HG03025 (cell line): ENCODE results near the gene ELMO1.

Experiments used
- ATAC-seq: cut with Tn5 transposase; IDR thresholded peaks from one replicate; pipeline ENCODE4 v1.9.1; 2021; ENCODE audit warnings: mild to moderate bottlenecking, moderate library complexity; ENCODE audit not compliant: unreplicated experiment, low FRiP score

Gene ELMO1

DNA sequence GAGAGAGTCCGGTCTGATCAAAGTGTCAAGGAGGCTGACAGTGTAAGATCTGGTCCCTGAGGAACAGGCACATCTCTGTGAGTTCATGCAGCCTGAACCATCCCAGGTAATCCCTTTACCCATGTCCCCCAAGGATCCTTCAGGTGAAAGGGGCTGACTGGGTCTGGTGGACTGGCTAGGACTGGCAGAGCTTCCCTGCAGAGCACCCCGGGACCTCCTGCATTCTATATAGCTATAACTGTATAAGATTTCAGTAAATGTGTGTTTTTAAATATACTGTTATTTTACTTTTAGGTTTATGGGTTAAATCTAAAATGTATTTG is 246.8 kb downstream of the ELMO1 start:
- ATAC-seq: no peak

DNA sequence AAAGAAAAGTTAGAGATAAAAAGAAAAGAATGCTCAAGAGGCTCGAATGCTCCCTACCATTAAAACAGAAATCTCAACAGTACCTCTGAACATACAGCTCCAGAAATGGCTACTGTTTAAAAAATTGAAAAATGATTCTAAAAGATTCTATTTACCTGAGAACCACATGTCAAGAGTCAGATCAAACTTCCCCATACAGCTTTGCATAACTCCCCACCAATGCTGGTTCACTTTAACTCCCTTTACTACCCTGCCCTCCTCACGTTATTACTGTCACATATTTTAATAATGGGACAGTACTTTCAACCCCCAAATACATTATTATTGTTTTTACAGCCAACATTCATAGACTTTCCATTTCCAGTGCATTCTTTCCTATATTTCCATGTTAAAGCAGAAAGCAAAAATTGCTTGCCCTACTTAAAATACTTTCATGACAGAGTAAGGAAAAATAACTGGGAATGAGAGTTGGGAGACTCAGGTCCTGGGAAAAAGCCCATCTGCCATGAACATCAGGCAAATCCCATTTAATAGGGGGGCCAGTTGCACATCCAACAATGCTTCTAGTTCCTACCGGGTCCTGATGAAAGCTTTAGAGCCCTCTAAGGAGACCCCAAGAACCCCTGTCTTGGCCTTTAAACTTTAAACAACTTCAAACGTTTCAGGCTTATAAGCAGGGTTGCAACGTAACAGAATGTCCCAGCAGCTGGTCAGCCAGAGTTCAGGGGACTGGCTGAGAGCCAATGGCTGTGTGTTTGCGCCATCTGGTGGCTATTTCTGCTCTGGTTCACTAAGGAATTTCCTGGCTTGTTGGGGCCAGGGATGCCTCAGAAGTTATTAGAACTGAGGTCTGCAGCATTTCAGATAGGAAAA is 247.4 kb downstream of the ELMO1 start:
- no peak for ATAC-seq

DNA sequence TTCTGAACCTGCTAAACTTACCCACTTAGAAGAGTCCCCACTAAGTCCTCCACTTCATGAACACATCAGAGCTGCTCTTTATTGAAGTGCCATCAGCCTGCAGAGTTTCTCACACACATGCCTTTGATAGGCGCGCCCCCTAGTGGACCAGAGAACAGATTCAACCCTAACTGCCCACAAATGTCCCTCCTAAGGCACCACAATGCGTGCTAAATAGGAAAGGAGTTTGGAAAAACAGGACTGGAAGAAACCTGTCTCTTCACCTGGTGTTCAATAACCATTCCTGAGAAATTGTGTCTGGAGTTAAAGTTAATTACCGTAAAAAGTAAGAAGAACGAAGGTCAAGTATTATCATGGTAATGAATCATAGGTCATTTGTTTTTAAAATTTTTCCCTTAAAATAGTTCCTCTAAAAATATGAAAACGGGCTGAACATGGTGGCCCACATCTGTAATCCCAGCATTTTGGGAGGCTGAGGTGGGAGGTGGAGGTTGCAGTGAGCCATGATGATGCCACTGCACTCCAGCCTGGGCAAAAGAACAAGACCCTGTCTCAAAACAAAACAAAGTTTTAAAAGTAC is 249.7 kb downstream of the ELMO1 start:
- ATAC-seq: no peak

DNA sequence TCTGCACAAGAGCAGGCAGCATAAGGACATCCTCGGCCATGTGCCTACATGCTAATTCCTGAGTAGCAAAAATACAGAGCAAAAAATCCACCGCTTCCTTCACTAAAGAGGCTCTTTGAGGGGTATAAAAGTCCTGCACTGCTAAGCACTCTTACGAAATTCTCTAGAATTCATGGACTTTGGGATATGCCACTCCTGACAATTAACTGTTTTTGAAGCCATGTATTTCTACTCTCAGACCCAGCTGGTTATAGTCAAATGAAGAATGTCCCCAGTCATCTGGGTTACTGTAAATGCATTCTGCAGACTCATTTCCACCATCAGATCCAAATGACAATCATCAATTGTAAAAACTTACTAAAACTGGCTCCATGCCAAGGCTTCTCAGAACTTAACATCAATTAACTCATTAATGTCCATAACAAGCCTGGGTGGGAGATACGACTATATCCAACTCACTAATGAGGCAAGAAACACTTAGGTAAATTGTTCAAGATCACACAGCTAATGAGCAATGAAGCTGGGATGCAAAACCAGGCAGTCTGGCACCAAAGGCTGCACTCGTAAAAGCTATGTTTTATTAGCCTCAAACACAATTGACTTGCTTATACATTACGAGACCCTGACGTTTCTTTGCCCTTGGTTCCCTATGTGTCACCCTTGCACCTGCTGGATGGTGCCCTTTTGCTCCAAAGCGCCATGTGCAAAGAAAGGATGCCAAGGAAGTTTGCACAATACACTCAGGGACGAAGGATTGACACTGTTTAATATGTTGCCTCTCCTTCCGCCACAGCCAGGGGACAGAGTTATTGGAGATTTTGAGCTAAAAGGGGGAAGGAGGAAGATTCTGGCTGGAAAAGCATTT is 250.4 kb downstream of the ELMO1 start:
- ATAC-seq: no peak

GRCh38 chr7:37197108-37197507 is 251.6 kb downstream of the ELMO1 start:
- ATAC-seq: no peak

GRCh38 chr7:37196676-37197075 is 252.0 kb downstream of the ELMO1 start:
- ATAC-seq: no peak

DNA sequence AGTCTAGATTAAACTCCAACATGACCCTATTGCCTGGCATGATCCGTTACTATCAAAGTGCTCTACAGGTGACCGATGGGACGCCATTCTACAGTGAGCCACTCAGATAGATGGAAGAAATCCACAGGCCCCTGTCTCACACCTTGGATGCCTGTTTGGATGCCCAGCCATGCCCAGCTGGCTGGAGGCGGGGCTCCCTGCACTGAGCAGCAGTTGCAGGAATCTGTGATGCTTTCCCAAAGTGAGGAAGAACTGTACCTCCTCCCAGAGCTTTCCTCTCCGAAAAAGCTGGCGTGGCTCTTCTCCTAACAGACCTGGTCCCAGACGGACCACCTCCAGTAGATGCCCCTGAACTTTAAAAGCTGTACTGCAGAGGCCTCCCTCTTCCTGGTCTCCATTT is 253.3 kb downstream of the ELMO1 start:
- ATAC-seq: no peak

DNA sequence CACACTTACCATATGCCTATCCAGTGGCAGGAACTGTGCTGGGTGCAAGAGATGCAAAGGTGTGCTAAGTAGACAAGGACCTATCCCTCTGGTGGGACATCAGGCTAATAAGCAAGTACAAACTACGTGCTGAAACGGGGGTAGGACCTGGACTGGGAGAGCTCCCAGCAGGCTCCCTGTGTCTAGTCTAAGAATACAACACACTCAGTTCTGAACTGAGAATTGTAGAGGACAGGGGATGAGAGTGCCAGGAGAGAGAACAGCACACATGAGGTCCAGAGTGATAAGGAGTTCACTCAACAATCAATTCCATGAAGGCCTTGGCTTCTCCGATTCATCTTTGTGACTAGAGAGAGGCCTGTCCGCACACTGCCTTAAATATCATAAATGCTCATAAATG is 253.7 kb downstream of the ELMO1 start:
- ATAC-seq: no peak

- ATAC-seq: no peak
These were observed 254.9 kb downstream of the ELMO1 start for GRCh38 chr7:37193775-37194135.

DNA sequence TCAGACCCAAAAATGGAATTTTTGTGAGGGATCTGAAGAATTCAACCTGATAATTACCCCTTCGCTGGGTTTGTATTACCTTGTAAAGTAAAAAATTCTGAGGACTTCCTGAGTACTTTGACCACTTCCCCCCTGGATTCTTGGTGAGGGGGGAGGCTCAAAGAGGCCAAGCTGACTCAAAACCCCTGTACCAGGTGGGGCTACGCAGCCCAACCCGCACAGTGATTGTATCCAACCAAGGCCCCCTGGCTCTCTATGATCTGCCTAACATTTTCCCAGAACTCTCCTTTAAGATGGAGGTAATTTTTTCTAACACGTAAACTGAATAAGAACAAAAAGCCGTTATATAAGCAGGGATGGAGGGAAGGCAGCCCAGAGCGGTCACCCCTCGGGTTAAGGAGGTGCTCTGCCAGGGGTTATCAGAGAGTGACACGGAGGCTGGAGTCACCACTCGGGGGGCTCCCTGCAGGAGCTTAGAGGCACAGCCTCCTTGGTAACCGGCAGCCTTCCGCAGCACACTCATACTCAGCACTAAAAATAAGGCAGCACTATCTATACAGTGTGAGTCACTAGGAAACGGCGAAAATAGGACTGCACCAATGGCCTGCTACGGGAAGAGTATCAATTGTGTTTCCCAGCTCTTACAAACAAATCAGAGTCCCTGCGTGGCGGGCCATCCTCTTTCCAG is 255.4 kb downstream of the ELMO1 start:
- ATAC-seq: no peak

DNA sequence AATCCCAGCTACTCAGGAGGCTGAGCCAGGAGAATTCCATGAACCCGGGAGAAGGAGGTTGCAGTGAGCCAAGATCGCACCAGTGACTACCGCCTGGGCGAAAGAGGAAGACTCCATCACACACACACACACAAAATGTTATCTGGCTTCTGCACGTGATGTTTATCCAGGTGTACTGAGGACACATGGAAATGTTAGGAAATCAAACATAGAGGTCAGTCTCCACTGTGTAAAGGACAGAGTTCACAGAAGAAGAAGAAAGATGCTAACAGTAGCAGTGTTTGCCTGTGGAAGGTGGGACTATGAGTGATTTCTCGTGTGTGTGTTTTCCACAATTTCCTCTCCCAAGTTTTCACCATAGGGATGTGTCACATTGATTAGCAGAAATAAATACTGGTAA is 256.9 kb downstream of the ELMO1 start:
- no peak for ATAC-seq

- ATAC-seq: no peak
These were observed 261.5 kb downstream of the ELMO1 start for GRCh38 chr7:37187179-37187578.

DNA sequence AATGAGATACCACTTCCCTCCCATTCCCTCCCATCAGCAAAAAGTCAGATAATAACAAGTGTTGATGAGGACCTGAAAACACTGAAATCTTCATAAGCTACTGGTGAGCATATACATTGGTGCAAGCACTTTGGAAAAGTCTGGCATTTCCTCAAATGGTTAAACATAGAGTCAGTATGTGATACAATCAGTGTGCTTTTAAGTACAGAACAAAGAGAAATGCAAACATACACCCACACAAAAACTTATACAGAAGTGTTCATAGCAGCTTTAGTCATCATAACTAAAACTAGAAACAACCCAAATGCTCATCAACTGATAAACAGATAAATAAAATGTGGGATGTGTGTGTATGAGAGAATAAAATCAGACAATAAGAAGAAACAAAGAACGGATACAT is 261.9 kb downstream of the ELMO1 start:
- ATAC-seq: no peak

DNA sequence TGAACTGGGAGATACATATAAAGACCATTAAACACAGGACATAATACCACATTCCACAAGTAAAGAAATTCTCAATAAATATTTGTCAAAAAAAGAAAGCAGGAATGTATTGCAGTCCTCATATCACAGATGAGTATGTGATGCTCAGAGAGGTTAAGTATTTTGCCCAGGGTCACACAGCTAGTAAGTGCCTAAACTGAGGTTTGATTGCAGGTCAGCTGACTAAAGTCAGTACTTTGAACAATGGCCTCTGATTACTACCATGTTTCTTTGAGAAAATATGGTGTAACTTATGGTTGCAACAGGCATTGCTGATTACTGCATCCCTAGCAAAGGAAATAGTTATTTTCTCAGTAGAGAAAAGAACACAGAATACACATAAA is 267.1 kb downstream of the ELMO1 start:
- no peak for ATAC-seq

GRCh38 chr7:37180828-37181549 is 267.7 kb downstream of the ELMO1 start:
- ATAC-seq: no peak

DNA sequence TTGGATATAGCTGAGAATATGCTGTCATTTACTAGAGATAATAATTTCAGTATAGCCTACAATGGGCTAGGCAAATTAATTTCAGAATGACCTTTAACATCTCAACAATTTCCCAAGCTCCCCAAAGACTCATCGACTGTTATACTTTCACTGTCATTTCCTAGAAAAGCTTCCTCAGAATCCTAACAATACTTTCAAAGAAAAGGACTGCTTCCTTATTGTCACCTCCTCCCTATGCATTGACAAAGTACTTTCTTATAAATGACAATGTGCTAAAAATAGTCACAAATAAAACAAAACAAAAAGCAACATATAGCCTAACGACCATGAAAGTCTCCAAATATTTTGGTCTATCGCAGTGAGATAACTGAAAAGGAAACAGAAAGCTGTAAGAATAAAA is 272.6 kb downstream of the ELMO1 start:
- no peak for ATAC-seq

- no peak for ATAC-seq
These were observed 274.2 kb downstream of the ELMO1 start for GRCh38 chr7:37174460-37174859.

- ATAC-seq: no peak
These were observed 275.0 kb downstream of the ELMO1 start for GRCh38 chr7:37173670-37174069.

- ATAC-seq: no peak
These were observed 286.6 kb downstream of the ELMO1 start for GRCh38 chr7:37162106-37162505.

DNA sequence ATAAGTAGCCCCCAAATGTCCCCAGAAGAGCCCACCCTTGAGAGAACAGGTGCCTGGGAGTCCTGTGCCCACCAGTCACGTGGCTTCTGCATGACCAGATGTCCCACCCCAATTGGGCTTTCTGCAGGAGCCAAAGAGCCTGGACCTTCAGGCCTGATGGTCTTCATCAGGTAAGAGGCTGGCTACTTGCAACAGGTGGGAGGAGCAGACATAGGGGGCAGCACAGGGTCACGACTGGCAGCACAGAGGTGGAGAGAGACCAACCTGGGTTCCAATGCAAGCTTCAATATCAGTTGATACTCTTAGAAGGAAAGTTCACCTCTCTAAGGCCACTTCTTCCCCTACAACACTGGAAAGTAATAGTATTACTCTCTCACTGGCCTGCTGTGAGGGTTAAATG is 288.0 kb downstream of the ELMO1 start:
- no peak for ATAC-seq
